GM13977 (cell line): ENCODE results near the gene GTF2A1L.
"Not testable (repeated sequence)": the region's sequence is repeated elsewhere in the genome, so short reads cannot be mapped to it uniquely, and the experiment has no call there.

Source experiments
- DNase-seq: peaks from one replicate; pipeline ENCODE4 v3.0.0; 2012; ENCODE audit warnings: low spot score
- CTCF ChIP-seq: IDR thresholded peaks from 2 replicates; pipeline ENCODE4 v1.5.1; 2012; ENCODE audit warnings: mild to moderate bottlenecking, control low read depth; ENCODE audit not compliant: insufficient read depth; ENCODE audit errors: extremely low read depth, missing control alignments
- in situ Hi-C: fragments of 300-500 bp; cut with MboI; formaldehyde crosslinking; loops from one replicate; pipeline ENCODE4 v1.12.0; 2022; ENCODE audit warnings: low sequenced_read_pairs, low pct_unique_long_range_greater_than_20kb, mixed read lengths, inconsistent platforms; ENCODE audit not compliant: unreplicated experiment

Gene GTF2A1L

GRCh38 chr2:48589170-48589767 is 28.4 kb upstream of the GTF2A1L start:
- in situ Hi-C loops: no loop called here
- peak; percentile 52 for TF ChIP-seq CTCF
- DNase-seq: peak; percentile 26

GRCh38 chr2:48590017-48590416 is 27.6 kb upstream of the GTF2A1L start:
- no peak for TF ChIP-seq CTCF
- DNase-seq: no peak
- in situ Hi-C loops: no loop called here

GRCh38 chr2:48592067-48592466 is 25.6 kb upstream of the GTF2A1L start:
- in situ Hi-C loops: no loop called here

GRCh38 chr2:48596751-48597150 is 20.9 kb upstream of the GTF2A1L start:
- DNase-seq, in situ Hi-C loops: not testable (repeated sequence)

More at GRCh38 chr2:48592067-48592466, 25.6 kb upstream of the GTF2A1L start:
- no peak for TF ChIP-seq CTCF
- DNase-seq: no peak

- in situ Hi-C loops: no loop called here
- TF ChIP-seq CTCF: no peak
Measured at GRCh38 chr2:48597492-48597891, 20.2 kb upstream of the GTF2A1L start.

GRCh38 chr2:48600204-48600813 is 17.3 kb upstream of the GTF2A1L start:
- in situ Hi-C loops: no loop called here
- DNase-seq: no peak
- peak; percentile 65 for TF ChIP-seq CTCF

More at GRCh38 chr2:48597492-48597891, 20.2 kb upstream of the GTF2A1L start:
- no peak for DNase-seq

GRCh38 chr2:48600917-48601316 is 16.7 kb upstream of the GTF2A1L start:
- no peak for DNase-seq
- no peak for TF ChIP-seq CTCF
- in situ Hi-C loops: no loop called here
